Ecto neural progenitor cell (in vitro differentiated cells): ENCODE results near the gene PDXDC1.
"Not testable (repeated sequence)": the region's sequence is repeated elsewhere in the genome, so short reads cannot be mapped to it uniquely, and the experiment has no call there.

Experiments
- DNase-seq: peaks from one replicate; pipeline ENCODE4 v3.0.0-alpha.2; 2018; ENCODE audit warnings: low spot score

The PDXDC1 gene

DNA sequence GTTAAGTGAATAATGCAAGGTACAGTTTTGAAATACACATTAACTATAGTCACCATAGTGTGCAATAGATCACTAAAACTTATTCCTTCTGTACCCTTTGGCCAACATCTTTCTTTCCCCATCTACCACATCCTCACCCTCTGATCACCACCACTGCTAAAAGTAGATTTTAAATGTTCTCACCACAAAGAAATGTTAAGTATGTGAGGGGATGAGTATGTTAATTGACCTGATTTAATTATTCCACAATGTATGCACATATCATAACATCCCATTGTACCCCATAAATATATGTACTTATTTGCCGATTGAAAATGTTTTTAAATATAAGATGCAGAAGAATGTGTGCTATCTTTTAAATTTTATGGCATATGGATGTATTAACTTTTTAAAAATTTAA lies 188.2 kb downstream of the PDXDC1 start:
- not testable (repeated sequence) for DNase-seq

DNA sequence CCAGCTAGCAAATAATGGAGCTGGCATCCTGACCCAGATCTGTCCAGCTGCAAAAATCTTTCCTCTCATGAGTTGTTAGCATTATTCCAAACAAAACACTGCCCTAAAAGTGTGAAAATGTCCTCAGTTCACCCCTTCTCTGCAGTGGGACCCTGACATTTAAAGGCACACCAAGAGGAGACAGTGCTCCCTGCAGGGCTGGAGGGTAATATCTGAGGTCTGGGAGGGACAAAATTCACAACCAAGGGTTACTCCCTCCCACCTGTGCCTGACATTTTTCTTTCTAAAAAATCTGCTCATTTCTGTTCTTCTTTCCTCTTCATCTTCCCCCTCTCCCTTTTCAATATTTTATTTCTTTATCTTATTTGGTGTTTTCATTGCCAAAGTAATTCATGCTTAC lies 191.4 kb downstream of the PDXDC1 start:
- not testable (repeated sequence) for DNase-seq

DNA sequence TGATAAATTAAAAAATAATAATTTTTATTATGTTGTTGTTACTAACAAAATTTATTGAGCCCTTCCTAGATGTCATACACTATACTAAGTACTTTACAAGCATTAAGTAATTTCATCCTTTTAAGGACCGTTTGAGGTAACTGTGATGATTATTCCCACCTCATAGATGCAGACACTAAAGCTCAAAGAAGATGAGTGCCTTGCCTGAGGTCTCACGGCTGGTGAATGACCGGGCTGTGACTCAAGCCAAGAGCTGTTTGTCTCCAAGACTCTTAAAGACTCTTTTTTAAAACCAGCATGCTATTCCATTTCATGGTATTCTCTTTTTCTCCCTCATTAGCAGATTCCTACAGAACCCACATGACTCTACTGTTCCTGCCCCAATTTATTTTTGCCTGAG lies 193.5 kb downstream of the PDXDC1 start:
- not testable (repeated sequence) for DNase-seq

DNA sequence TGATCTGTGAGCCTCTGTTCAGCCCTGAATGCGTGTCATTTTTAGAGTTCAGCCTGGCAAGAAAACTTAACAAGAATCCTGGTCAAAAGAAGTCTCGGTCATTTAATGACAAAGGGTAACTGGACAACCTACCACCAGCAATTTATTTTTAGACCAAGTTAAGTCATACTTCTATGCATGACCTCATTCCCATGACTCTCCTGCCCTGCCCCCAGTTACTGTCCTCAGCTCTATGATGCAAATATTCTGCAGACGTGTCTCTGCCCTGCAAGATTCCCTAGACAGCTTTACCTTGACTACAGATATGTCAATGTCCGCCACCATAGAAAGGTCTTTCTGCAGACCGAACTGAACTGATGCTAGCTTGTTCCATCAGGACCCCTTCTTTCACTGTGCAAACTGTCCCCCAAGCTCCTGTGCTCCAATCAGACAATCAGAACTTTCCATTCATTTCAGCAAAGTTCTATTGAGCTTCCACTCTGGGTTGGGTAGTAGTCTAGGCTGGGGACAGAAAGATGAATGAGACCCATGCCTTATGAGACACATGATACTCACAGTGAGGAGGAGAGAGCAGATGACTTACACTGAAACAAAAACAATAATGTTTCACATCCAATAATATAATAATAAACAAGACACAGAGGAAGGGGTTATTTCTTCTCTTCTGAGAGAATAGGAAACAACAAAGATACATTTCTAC lies 194.3 kb downstream of the PDXDC1 start:
- not testable (repeated sequence) for DNase-seq

DNA sequence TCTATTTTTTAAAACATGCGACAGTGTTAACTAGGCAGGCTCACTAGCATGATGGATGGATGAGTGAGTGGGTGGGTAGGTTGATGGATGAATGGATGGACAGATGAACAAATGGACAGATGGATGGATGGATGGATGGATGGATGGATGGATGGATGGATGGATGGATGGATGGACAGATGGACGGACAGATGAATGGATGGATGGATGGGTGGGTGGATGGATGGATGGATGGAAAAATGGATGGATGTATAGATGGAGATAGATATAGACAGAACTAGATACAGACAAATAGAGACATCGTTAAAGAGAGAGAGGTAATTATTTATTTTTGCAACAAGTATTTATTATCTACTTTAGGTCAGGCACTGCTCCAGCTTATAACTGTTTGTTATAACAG lies 205.1 kb downstream of the PDXDC1 start:
- not testable (repeated sequence) for DNase-seq

DNA sequence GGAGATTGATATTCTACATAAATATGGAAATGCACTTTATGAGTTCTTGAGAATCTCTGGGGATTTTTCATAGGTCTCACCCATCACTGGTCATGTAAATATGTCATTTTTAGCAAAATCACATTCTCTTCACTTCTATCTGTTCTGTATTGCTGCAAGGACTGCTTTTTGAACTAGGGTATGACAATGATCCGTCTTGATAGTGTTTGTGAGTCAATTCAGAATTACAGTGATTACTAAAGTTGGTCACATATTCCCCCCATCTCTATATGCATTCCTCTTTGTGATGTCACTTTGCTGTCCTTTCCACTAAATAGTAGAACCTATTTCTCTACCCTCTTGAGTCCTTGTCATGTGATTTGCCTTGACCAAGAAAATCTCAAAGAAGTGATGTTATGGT lies 206.1 kb downstream of the PDXDC1 start:
- DNase-seq, result not testable (repeated sequence)

DNA sequence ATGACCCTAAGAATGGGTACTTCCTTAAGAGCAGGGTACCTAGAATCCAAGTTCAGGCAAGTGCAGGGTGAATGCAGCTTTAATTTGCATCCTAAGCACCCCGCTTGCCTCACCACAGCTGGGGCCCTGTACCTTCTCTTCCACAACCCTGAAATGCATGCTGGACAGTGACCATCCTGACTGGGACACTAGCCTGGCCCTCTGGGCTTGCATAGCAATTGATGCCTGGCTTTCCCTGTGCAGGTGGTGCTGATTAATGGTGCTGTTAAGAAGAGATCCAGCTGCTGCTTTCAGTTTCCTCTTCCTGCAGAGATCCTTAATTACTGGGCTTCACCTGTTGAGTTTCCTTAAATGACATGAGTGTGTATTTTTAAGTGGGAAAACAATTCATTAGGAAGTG lies 209.2 kb downstream of the PDXDC1 start:
- DNase-seq, result not testable (repeated sequence)
